K562 (cell line): ENCODE results near the gene AKAP14. TPM values are rescaled to one million over a fixed set of nuclear protein-coding genes. Genes with fewer than 3 reads are reported as not detected.

ENCODE experiments used
- CHD1 ChIP-seq: fragments of 200-600 bp; sonication (generic); IDR thresholded peaks from one replicate; pipeline ENCODE4 v1.6.1; 2012; ENCODE audit warnings: mild to moderate bottlenecking, moderate library complexity, low read length, inconsistent platforms
- E2F6 ChIP-seq, 2 experiments: IDR thresholded peaks; 2 replicates each; pipeline ENCODE4 v1.6.1; 2011; ENCODE audit warnings: borderline replicate concordance in 1 of 2, control low read depth in 1 of 2, low read depth in 1 of 2, low read length in 1 of 2, mild to moderate bottlenecking in 1 of 2, mixed read lengths in 1 of 2, moderate library complexity in 1 of 2; ENCODE audit not compliant: insufficient read depth in 1 of 2, insufficient read length in 1 of 2, poor library complexity in 1 of 2, severe bottlenecking in 1 of 2; ENCODE audit errors: extremely low read depth in 1 of 2
- HMGN3 ChIP-seq: IDR thresholded peaks from 2 replicates; pipeline ENCODE4 v1.6.1; 2011; ENCODE audit warnings: borderline replicate concordance, low read depth, mild to moderate bottlenecking, mixed read lengths, low read length; ENCODE audit not compliant: insufficient read length; ENCODE audit errors: extremely low read depth
- MEF2D ChIP-seq: conservative IDR thresholded peaks from 2 replicates; pipeline ENCODE4 v1.6.1; 2016; ENCODE audit warnings: low read depth, missing genetic modification characterization, missing compliant biosample characterization
- MIER1 ChIP-seq: fragments of 450-650 bp; IDR thresholded peaks from 2 replicates; pipeline ENCODE4 v1.6.1; 2016; ENCODE audit warnings: antibody characterized with exemption, mild to moderate bottlenecking, low read depth
- MLLT1 ChIP-seq, 2 experiments: fragments of 450-650 bp; IDR thresholded peaks; 2 replicates each; pipeline ENCODE4 v1.6.1; 2016
- POLR2H ChIP-seq: IDR thresholded peaks from 2 replicates; pipeline ENCODE4 v1.6.1; 2016; ENCODE audit warnings: missing genetic modification characterization, low read depth, mild to moderate bottlenecking, control low read depth, missing compliant biosample characterization, moderate library complexity
- polyA plus RNA-seq, 8 experiments: library from polyadenylated mRNA; depleted of rRNA in 4 of 8; stranded (reverse) in 5 of 8; unstranded in 3 of 8; fragments of >200 nt; fragmentation: Nextera tagmentation in 2 of 8; fragmentation: Illumina TruSeq in 1 of 8; extraction: Ambion mirVana in 2 of 8; extraction: Trizol in 1 of 8; gene quantifications; 2 replicates each; pipeline versions ENCODE4 v1.2.1 to v1.2.3, GENCODE V29; 2011 to 2014; ENCODE audit warnings: inconsistent platforms in 1 of 8, missing spikeins in 1 of 8
- total RNA-seq, 7 experiments: library from RNA; depleted of rRNA in 6 of 7; stranded (reverse); fragments of >200 nt in 6 of 7; fragmentation: Illumina TruSeq in 2 of 7; extraction: Trizol in 2 of 7; gene quantifications; 2 replicates each; pipeline versions ENCODE4 v1.2.1 to v1.2.3, GENCODE V29; 2011 to 2021; ENCODE audit warnings: low replicate concordance in 1 of 7
- TF ChIP-seq, protein P1 (sequence below): sonication (generic); formaldehyde crosslinking; IDR thresholded peaks from 2 replicates; pipeline ENCODE4 v1.8.0; 2023; ENCODE audit warnings: mild to moderate bottlenecking, missing genetic modification reagents
- TF ChIP-seq, protein P2 (sequence below): sonication (generic); formaldehyde crosslinking; IDR thresholded peaks from 2 replicates; pipeline ENCODE4 v1.8.0; 2022; ENCODE audit warnings: mild to moderate bottlenecking, missing genetic modification reagents

The AKAP14 gene
- total and polyA plus RNA-seq, 9 of the 15 experiments (the other 6 are each of a cell fraction or from before 2014, with no cell fraction given) = not detected

GRCh38 chrX:119870626-119871131 is 25.0 kb upstream of the AKAP14 start (continued):
- TF ChIP-seq MLLT1 (IDR thresholded peaks at IDR 0.05) (no peak), POLR2H (tag) (no peak), HMGN3 (no peak), MIER1 (no peak), MEF2D (tag) (no peak), E2F6 (IDR thresholded peaks at IDR 0.05; ENCODE audit: borderline replicate concordance in 1 of 2, extremely low read depth in 1 of 2, insufficient read depth in 1 of 2, insufficient read length in 1 of 2, low read depth in 1 of 2, low read length in 1 of 2, poor library complexity in 1 of 2, severe bottlenecking in 1 of 2) (peak in 1 of 2 experiments; percentile 13), CHD1 (peak; percentile 12)
- TF ChIP-seq, protein P1, sequence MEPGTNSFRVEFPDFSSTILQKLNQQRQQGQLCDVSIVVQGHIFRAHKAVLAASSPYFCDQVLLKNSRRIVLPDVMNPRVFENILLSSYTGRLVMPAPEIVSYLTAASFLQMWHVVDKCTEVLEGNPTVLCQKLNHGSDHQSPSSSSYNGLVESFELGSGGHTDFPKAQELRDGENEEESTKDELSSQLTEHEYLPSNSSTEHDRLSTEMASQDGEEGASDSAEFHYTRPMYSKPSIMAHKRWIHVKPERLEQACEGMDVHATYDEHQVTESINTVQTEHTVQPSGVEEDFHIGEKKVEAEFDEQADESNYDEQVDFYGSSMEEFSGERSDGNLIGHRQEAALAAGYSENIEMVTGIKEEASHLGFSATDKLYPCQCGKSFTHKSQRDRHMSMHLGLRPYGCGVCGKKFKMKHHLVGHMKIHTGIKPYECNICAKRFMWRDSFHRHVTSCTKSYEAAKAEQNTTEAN (CRISPR knock-in tag) = no peak
- TF ChIP-seq, protein P2, sequence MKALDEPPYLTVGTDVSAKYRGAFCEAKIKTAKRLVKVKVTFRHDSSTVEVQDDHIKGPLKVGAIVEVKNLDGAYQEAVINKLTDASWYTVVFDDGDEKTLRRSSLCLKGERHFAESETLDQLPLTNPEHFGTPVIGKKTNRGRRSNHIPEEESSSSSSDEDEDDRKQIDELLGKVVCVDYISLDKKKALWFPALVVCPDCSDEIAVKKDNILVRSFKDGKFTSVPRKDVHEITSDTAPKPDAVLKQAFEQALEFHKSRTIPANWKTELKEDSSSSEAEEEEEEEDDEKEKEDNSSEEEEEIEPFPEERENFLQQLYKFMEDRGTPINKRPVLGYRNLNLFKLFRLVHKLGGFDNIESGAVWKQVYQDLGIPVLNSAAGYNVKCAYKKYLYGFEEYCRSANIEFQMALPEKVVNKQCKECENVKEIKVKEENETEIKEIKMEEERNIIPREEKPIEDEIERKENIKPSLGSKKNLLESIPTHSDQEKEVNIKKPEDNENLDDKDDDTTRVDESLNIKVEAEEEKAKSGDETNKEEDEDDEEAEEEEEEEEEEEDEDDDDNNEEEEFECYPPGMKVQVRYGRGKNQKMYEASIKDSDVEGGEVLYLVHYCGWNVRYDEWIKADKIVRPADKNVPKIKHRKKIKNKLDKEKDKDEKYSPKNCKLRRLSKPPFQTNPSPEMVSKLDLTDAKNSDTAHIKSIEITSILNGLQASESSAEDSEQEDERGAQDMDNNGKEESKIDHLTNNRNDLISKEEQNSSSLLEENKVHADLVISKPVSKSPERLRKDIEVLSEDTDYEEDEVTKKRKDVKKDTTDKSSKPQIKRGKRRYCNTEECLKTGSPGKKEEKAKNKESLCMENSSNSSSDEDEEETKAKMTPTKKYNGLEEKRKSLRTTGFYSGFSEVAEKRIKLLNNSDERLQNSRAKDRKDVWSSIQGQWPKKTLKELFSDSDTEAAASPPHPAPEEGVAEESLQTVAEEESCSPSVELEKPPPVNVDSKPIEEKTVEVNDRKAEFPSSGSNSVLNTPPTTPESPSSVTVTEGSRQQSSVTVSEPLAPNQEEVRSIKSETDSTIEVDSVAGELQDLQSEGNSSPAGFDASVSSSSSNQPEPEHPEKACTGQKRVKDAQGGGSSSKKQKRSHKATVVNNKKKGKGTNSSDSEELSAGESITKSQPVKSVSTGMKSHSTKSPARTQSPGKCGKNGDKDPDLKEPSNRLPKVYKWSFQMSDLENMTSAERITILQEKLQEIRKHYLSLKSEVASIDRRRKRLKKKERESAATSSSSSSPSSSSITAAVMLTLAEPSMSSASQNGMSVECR (CRISPR knock-in tag) = peak; percentile 64
